ENCODE results near the gene WDR53.
"Not testable (repeated sequence)": the region's sequence is repeated elsewhere in the genome, so short reads cannot be mapped to it uniquely, and the experiment has no call there.

WDR53 gene

GRCh38 chr3:196568246-196569002, at the start of gene WDR53, which contains the start of gene FBXO45:
TSS of gene WDR53 (minus strand) at chr3:196568554. CDS start at chr3:196561475, 7,079 bp downstream.
TSS of gene FBXO45 (plus strand) at chr3:196568660. CDS start at chr3:196568985, 325 bp downstream.
- DNase-seq, result peak; percentile 97 to 99 (median 99)

- DNase-seq, result no peak
Measured at GRCh38 chr3:196617256-196617655, 48.9 kb upstream of the WDR53 start.

GRCh38 chr3:196615234-196615633, 46.9 kb upstream of the WDR53 start:
- DNase-seq, result not testable (repeated sequence)

- DNase-seq, result no peak
Measured at GRCh38 chr3:196611761-196612483, 43.6 kb upstream of the WDR53 start.

GRCh38 chr3:196609805-196610515, 41.6 kb upstream of the WDR53 start:
- DNase-seq, result no peak

- DNase-seq, result peak; percentile 79 to 93 (median 83)
Measured at GRCh38 chr3:196609343-196609775, 41.0 kb upstream of the WDR53 start.

GRCh38 chr3:196608693-196609092, 40.3 kb upstream of the WDR53 start:
- DNase-seq, result no peak

GRCh38 chr3:196604548-196604947, 36.2 kb upstream of the WDR53 start:
- peak in 1 of 3 experiments; percentile 20 for DNase-seq

GRCh38 chr3:196603683-196604082, 35.3 kb upstream of the WDR53 start:
- no peak for DNase-seq

- DNase-seq, result no peak
Measured at GRCh38 chr3:196602673-196603072, 34.3 kb upstream of the WDR53 start.

- DNase-seq, result no peak
Measured at GRCh38 chr3:196600359-196600758, 32.0 kb upstream of the WDR53 start.

- no peak for DNase-seq
Measured at GRCh38 chr3:196599734-196600128, 31.4 kb upstream of the WDR53 start.

- DNase-seq, result not testable (repeated sequence)
Measured at GRCh38 chr3:196597971-196598733, 29.8 kb upstream of the WDR53 start.

GRCh38 chr3:196596355-196596754, 28.0 kb upstream of the WDR53 start:
- no peak for DNase-seq

- DNase-seq, result no peak
Measured at GRCh38 chr3:196590279-196590678, 21.9 kb upstream of the WDR53 start.

- no peak for DNase-seq
Measured at GRCh38 chr3:196585044-196585757, 16.8 kb upstream of the WDR53 start.

GRCh38 chr3:196572389-196572788, 4.0 kb upstream of the WDR53 start:
- DNase-seq, result no peak

- DNase-seq, result not testable (repeated sequence)
Measured at GRCh38 chr3:196570332-196570731, 2.0 kb upstream of the WDR53 start.

- peak in 1 of 3 experiments; percentile 78 for DNase-seq
Measured at GRCh38 chr3:196569003-196569516, 706 bp upstream of the WDR53 start.

GRCh38 chr3:196563721-196564225, 4.6 kb downstream of the WDR53 start:
- no peak for DNase-seq

- no peak for DNase-seq
Measured at GRCh38 chr3:196559826-196560225, 8.5 kb downstream of the WDR53 start.
